H1 (cell line): ENCODE data around the gene AAK1. TPM values are rescaled to one million over a fixed set of nuclear protein-coding genes. Genes with fewer than 3 reads are reported as not detected.

Experiments used
- CTCF ChIA-PET: fragments of 300-600 bp; sonication (Branson Sonifier 250); formaldehyde crosslinking; loops from one replicate; lab custom pipeline; 2021; ENCODE audit not compliant: partially characterized antibody; lab: Charles Lee
- POLR2A ChIA-PET: fragments of 300-600 bp; sonication (Branson Sonifier 250); formaldehyde crosslinking; loops from one replicate; lab custom pipeline; 2021; ENCODE audit warnings: inconsistent platforms; ENCODE audit not compliant: partially characterized antibody; lab: Charles Lee
- DNase-seq, 2 experiments: peaks; one replicate each; pipeline versions ENCODE4 v3.0.0 to v3.0.0-alpha.2; 2010 to 2022; ENCODE audit warnings: low spot score in 2 of 2, low read depth in 1 of 2, mixed read lengths in 1 of 2
- FAIRE-seq: peaks from 2 replicates; lab custom pipeline; 2011; peaks lifted over from hg19 to GRCh38; lab: Jason Lieb, UNC
- H2AFZ ChIP-seq: 2 replicates; pipeline ENCODE4 v1.8.1; 2012; ENCODE audit warnings: low read length, inconsistent platforms
- H2AK5ac ChIP-seq: 2 replicates; pipeline ENCODE4 v1.6.1; 2013; ENCODE audit warnings: low read depth, low read length
- H2BK120ac ChIP-seq: replicated peaks from 2 replicates; pipeline ENCODE3; 2013; ENCODE audit warnings: low read depth, low read length, inconsistent platforms
- H2BK12ac ChIP-seq: 2 replicates; pipeline ENCODE4 v1.6.1; 2013; ENCODE audit warnings: low read depth, low read length
- H2BK15ac ChIP-seq: 2 replicates; pipeline ENCODE4 v1.6.1; 2013; ENCODE audit warnings: low read length
- H2BK20ac ChIP-seq: 2 replicates; pipeline ENCODE4 v1.6.1; 2013; ENCODE audit warnings: low read length
- H2BK5ac ChIP-seq: 2 replicates; pipeline ENCODE4 v1.6.1; 2013; ENCODE audit warnings: low read depth, low read length
- H3K14ac ChIP-seq: 2 replicates; pipeline ENCODE4 v1.6.1; 2013; ENCODE audit warnings: inconsistent platforms; ENCODE audit not compliant: insufficient read length
- H3K18ac ChIP-seq: 2 replicates; pipeline ENCODE4 v1.6.1; 2013; ENCODE audit warnings: low read length; ENCODE audit errors: extremely low read depth
- H3K23ac ChIP-seq: 2 replicates; pipeline ENCODE4 v1.6.1; 2013; ENCODE audit warnings: inconsistent platforms; ENCODE audit not compliant: insufficient read length
- H3K23me2 ChIP-seq: 2 replicates; pipeline ENCODE4 v1.6.1; 2013; ENCODE audit warnings: low read depth, low read length
- H3K27ac ChIP-seq: 2 replicates; pipeline ENCODE4 v1.6.1; 2011; ENCODE audit warnings: low read depth, low read length, inconsistent platforms
- H3K27me3 ChIP-seq, 4 experiments: replicated peaks in 1 of 4; 1 replicate in 1 of 4; 2 replicates in 3 of 4; pipeline versions ENCODE4 v1.6.1 to v1.8.1; 2011 to 2013; ENCODE audit warnings: low read length in 3 of 4, mild to moderate bottlenecking in 3 of 4, inconsistent platforms in 2 of 4, mixed read lengths in 2 of 4, moderate library complexity in 1 of 4; ENCODE audit not compliant: control insufficient read depth in 3 of 4, insufficient read depth in 3 of 4; ENCODE audit errors: extremely low read depth in 1 of 4
- H3K36me3 ChIP-seq, 4 experiments: 2 replicates each; pipeline versions ENCODE4 v1.6.1 to v1.8.1; 2011 to 2013; ENCODE audit warnings: mild to moderate bottlenecking in 4 of 4, low read length in 3 of 4, moderate library complexity in 2 of 4, control low read depth in 1 of 4, inconsistent platforms in 1 of 4; ENCODE audit not compliant: insufficient read depth in 4 of 4, control insufficient read depth in 2 of 4
- H3K4ac ChIP-seq: replicated peaks from 2 replicates; pipeline ENCODE3; 2013; ENCODE audit warnings: low read length, low read depth, mixed read lengths, inconsistent platforms; ENCODE audit not compliant: insufficient read length
- H3K4me1 ChIP-seq, 4 experiments: replicated peaks in 1 of 4; 1 replicate in 1 of 4; 2 replicates in 3 of 4; pipeline versions ENCODE4 v1.6.1 to v1.8.1; 2011 to 2013; ENCODE audit warnings: low read length in 3 of 4, inconsistent platforms in 2 of 4, mixed read lengths in 1 of 4; ENCODE audit not compliant: insufficient read depth in 4 of 4, control insufficient read depth in 3 of 4
- H3K4me2 ChIP-seq, 2 experiments: 2 replicates each; pipeline versions ENCODE4 v1.6.1 to v1.8.1; 2011 to 2013; ENCODE audit warnings: low read depth in 2 of 2, low read length in 2 of 2, control low read depth in 1 of 2, inconsistent platforms in 1 of 2, mild to moderate bottlenecking in 1 of 2; ENCODE audit not compliant: insufficient read depth in 1 of 2
- H3K4me3 ChIP-seq, 4 experiments: fragments of 200-600, 300-600 bp in 1 of 4; sonication (generic), shearing (Covaris generic), sonication (Bioruptor Twin) in 1 of 4; 2 replicates each; pipeline versions ENCODE4 v1.5.1 to v1.8.1; 2011 to 2016; ENCODE audit warnings: low read length in 4 of 4, low read depth in 3 of 4, control low read depth in 2 of 4, inconsistent platforms in 2 of 4, mild to moderate bottlenecking in 2 of 4, mixed read lengths in 1 of 4, moderate library complexity in 1 of 4; ENCODE audit not compliant: insufficient read depth in 2 of 4; ENCODE audit errors: extremely low read depth in 1 of 4
- H3K56ac ChIP-seq: replicated peaks from 2 replicates; pipeline ENCODE3; 2013; ENCODE audit warnings: low read depth, mild to moderate bottlenecking, mixed read lengths, low read length, inconsistent platforms; ENCODE audit not compliant: insufficient read length
- H3K79me1 ChIP-seq: 2 replicates; pipeline ENCODE4 v1.6.1; 2013; ENCODE audit warnings: low read depth, low read length, control low read depth
- H3K79me2 ChIP-seq, 2 experiments: 2 replicates each; pipeline versions ENCODE4 v1.6.1 to v1.8.1; 2012 to 2013; ENCODE audit warnings: low read length in 2 of 2, mild to moderate bottlenecking in 2 of 2, inconsistent platforms in 1 of 2; ENCODE audit not compliant: insufficient read depth in 2 of 2, control insufficient read depth in 1 of 2
- H3K9ac ChIP-seq, 4 experiments: replicated peaks in 1 of 4; 1 replicate in 1 of 4; 2 replicates in 3 of 4; pipeline versions ENCODE4 v1.6.1 to v1.8.1; 2011 to 2013; ENCODE audit warnings: low read depth in 3 of 4, low read length in 3 of 4, control low read depth in 2 of 4, mild to moderate bottlenecking in 2 of 4, moderate library complexity in 2 of 4, inconsistent platforms in 1 of 4; ENCODE audit errors: extremely low read depth in 1 of 4
- H3K9me3 ChIP-seq, 2 experiments: 2 replicates each; pipeline versions ENCODE4 v1.6.1 to v1.8.1; 2012 to 2013; ENCODE audit warnings: mild to moderate bottlenecking in 2 of 2, moderate library complexity in 2 of 2, control low read depth in 1 of 2, inconsistent platforms in 1 of 2, low read depth in 1 of 2, low read length in 1 of 2, mixed read lengths in 1 of 2; ENCODE audit not compliant: insufficient read depth in 2 of 2
- H4K20me1 ChIP-seq, 2 experiments: replicated peaks in 1 of 2; 2 replicates each; pipeline versions ENCODE3 to v1.8.1; 2011 to 2013; ENCODE audit warnings: inconsistent platforms in 2 of 2, low read length in 2 of 2, mild to moderate bottlenecking in 1 of 2; ENCODE audit not compliant: insufficient read depth in 2 of 2, control insufficient read depth in 1 of 2
- H4K5ac ChIP-seq: 2 replicates; pipeline ENCODE4 v1.6.1; 2013; ENCODE audit warnings: low read length, low read depth, mixed read lengths, inconsistent platforms; ENCODE audit not compliant: insufficient read length
- H4K8ac ChIP-seq: 2 replicates; pipeline ENCODE4 v1.8.0; 2013; ENCODE audit warnings: mild to moderate bottlenecking, moderate library complexity, low read length, inconsistent platforms; ENCODE audit not compliant: insufficient read depth; ENCODE audit errors: extremely low read depth
- H4K91ac ChIP-seq: replicated peaks from 2 replicates; pipeline ENCODE3; 2013; ENCODE audit warnings: low read length, mixed read lengths, inconsistent platforms; ENCODE audit not compliant: insufficient read length
- BCL11A ChIP-seq, 2 experiments: IDR thresholded peaks; one replicate each; pipeline ENCODE4 v1.6.1; 2011; ENCODE audit warnings: low read depth in 2 of 2, low read length in 2 of 2, mild to moderate bottlenecking in 2 of 2
- FOSL1 ChIP-seq: IDR thresholded peaks from 2 replicates; pipeline ENCODE4 v1.6.1; 2011; ENCODE audit warnings: mild to moderate bottlenecking, low read depth, low read length, moderate library complexity; ENCODE audit not compliant: insufficient read depth
- KDM5A ChIP-seq: fragments of 200-600 bp; IDR thresholded peaks from 2 replicates; pipeline ENCODE4 v1.7.1; 2012; ENCODE audit warnings: mild to moderate bottlenecking, low read length, inconsistent platforms, mixed read lengths
- MAX ChIP-seq: IDR thresholded peaks from 2 replicates; pipeline ENCODE4 v1.6.1; 2012; ENCODE audit warnings: inconsistent platforms
- NANOG ChIP-seq: IDR thresholded peaks from 2 replicates; pipeline ENCODE4 v1.6.1; 2011; ENCODE audit warnings: low read length, low read depth, mild to moderate bottlenecking, inconsistent platforms; ENCODE audit not compliant: insufficient read depth, poor library complexity, severe bottlenecking
- NRF1 ChIP-seq: IDR thresholded peaks from 2 replicates; pipeline ENCODE4 v1.6.1; 2011; ENCODE audit warnings: mild to moderate bottlenecking, low read depth, low read length, improper control_type of control experiment
- POLR2AphosphoS5 ChIP-seq: IDR thresholded peaks from 2 replicates; pipeline ENCODE4 v1.6.1; 2011; ENCODE audit warnings: low read depth, low read length
- SP4 ChIP-seq: IDR thresholded peaks from 2 replicates; pipeline ENCODE4 v1.6.1; 2012; ENCODE audit warnings: low read length, inconsistent platforms
- WGBS, 2 experiments: shearing (Covaris generic) in 1 of 2; methylation state at CpG; one replicate each; pipeline versions ENCODE4 v1.1.6 to v1.1.7; 2013 to 2015; ENCODE audit warnings: low lambda C conversion rate in 2 of 2, mixed read lengths in 2 of 2, inconsistent platforms in 1 of 2, low coverage in 1 of 2, missing lambda C conversion rate in 1 of 2; ENCODE audit not compliant: insufficient replicate concordance in 2 of 2, insufficient coverage in 1 of 2, insufficient read length in 1 of 2; ENCODE audit errors: extremely low coverage in 1 of 2, missing lambda C conversion rate in 1 of 2; 5-methylcytosine and 5-hydroxymethylcytosine counted together
- polyA plus RNA-seq, 7 experiments: library from polyadenylated mRNA; depleted of rRNA in 3 of 7; stranded (reverse) in 5 of 7; unstranded in 2 of 7; fragments of >200 nt in 5 of 7; fragments of 200-250 nt in 2 of 7; gene quantifications; 1 replicate in 5 of 7; 2 replicates in 1 of 7; 4 replicates in 1 of 7; pipeline versions ENCODE4 v1.2.1 to v1.2.3, GENCODE V29; 2011 to 2013; ENCODE audit warnings: missing spikeins in 2 of 7, mixed read lengths in 2 of 7
- total RNA-seq: library from RNA; stranded (reverse); fragmentation: NEBNext Ultra II Directional; extraction: Animal tissue kit (Norgen Biotek cat#: 25700); gene quantifications from 2 replicates; pipeline ENCODE4 v1.2.1, GENCODE V29; 2021

The AAK1 gene
- total and polyA plus RNA-seq, 2 of the 8 experiments (the other 6 are each of a cell fraction or from before 2014, with no cell fraction given): 10.0 to 40.5 TPM

- H3K4me3 ChIP-seq: no peak overlapping the region
- H2AK5ac ChIP-seq: no peak overlapping the region
- 90% methylated on average over 7 of the region's 7 CpGs; no CpG with 5 or more reads in 1 of the 2 experiments for WGBS, 2 experiments
- H3K27ac ChIP-seq: no peak overlapping the region
- no peak overlapping the region for H4K8ac ChIP-seq
- no peak overlapping the region for H3K18ac ChIP-seq
- no peak overlapping the region for H3K14ac ChIP-seq
- H2BK15ac ChIP-seq: no peak overlapping the region
- TF ChIP-seq MAX (no peak), NANOG (no peak), NRF1 (no peak), POLR2AphosphoS5 (no peak), FOSL1 (no peak), KDM5A (no peak), SP4 (no peak), BCL11A (IDR thresholded peaks at IDR 0.05; ENCODE audit: low read depth in 2 of 2, low read length in 2 of 2) (no peak)
- no peaks in the 10 kb centered on the region for H3K36me3 ChIP-seq
- no peaks in the 10 kb centered on the region for H4K20me1 ChIP-seq
- no peak overlapping the region for H3K4ac ChIP-seq
- POLR2A ChIA-PET: no interaction called here
- no peaks in the 10 kb centered on the region; the same call in 1 of the 2 replicates for H3K79me1 ChIP-seq
- H3K4me1 ChIP-seq: peaks cover 0 to 4% (median 0%) of the 10 kb centered on the region in 4 experiments; a peak in 2 of 7 replicates
- H4K5ac ChIP-seq: no peak overlapping the region
- H3K9ac ChIP-seq: no peak overlapping the region
- H3K4me2 ChIP-seq: no peak overlapping the region
- H3K23ac ChIP-seq: no peak overlapping the region
- H3K56ac ChIP-seq: no peak overlapping the region
- H3K9me3 ChIP-seq: no peaks in the 10 kb centered on the region
- FAIRE-seq (no peak), DNase-seq (no peak)
- H2BK20ac ChIP-seq: no peak overlapping the region
- no peaks in the 10 kb centered on the region for H3K27me3 ChIP-seq
- H2BK12ac ChIP-seq: no peak overlapping the region
- H4K91ac ChIP-seq: no peak overlapping the region
- H2AFZ ChIP-seq: no peak overlapping the region
- H3K79me2 ChIP-seq: no peaks in the 10 kb centered on the region
- H3K23me2 ChIP-seq: no peaks in the 10 kb centered on the region
- H2BK120ac ChIP-seq: no peak overlapping the region
- H2BK5ac ChIP-seq: no peak overlapping the region
- CTCF ChIA-PET: interaction anchor here (1.1 to 1.4 kb wide), 2 partner anchors 11 to 123 kb away, joined by 3 to 8 read pairs; no protein-coding TSS in a partner anchor
These were observed 44.6 kb upstream of the AAK1 start for GRCh38 chr2:69687971-69688611.
